Lung (tissue), 12 donors: ENCODE data around the gene TMEM238L. TPM values are rescaled to one million over a fixed set of nuclear protein-coding genes. Genes with fewer than 3 reads are reported as not detected.

Source experiments
- ATAC-seq: fragments of 200-7000 bp; cut with Tn5 transposase; one replicate; pipeline ENCODE4 v1.9.1; 2020; ENCODE audit warnings: moderate number of reproducible peaks; ENCODE audit not compliant: insufficient read depth, low FRiP score
- DNase-seq, 3 donors: peaks; one replicate each; pipeline ENCODE4 v3.0.0-alpha.2; 2013 to 2017
- H3K27ac ChIP-seq, 2 donors: one replicate each; pipeline ENCODE4 v1.5.1; 2013; ENCODE audit warnings: mild to moderate bottlenecking in 2 of 2, moderate library complexity in 2 of 2, control low read depth in 1 of 2, inconsistent platforms in 1 of 2, low read depth in 1 of 2, low read length in 1 of 2
- H3K27me3 ChIP-seq, 3 donors: one replicate each; pipeline ENCODE4 v1.5.1; 2013; ENCODE audit warnings: low read length in 2 of 3; ENCODE audit not compliant: control insufficient read depth in 3 of 3, insufficient read depth in 3 of 3
- H3K36me3 ChIP-seq, 4 donors: one replicate each; pipeline ENCODE4 v1.5.1; 2013; ENCODE audit warnings: low read length in 4 of 4, mild to moderate bottlenecking in 1 of 4, moderate library complexity in 1 of 4; ENCODE audit not compliant: control insufficient read depth in 4 of 4, insufficient read depth in 4 of 4
- H3K4me1 ChIP-seq, 5 donors: one replicate each; pipeline ENCODE4 v1.5.1; 2013; ENCODE audit warnings: low read length in 5 of 5, mild to moderate bottlenecking in 2 of 5, moderate library complexity in 1 of 5; ENCODE audit not compliant: control insufficient read depth in 5 of 5, insufficient read depth in 5 of 5
- H3K4me3 ChIP-seq: one replicate; pipeline ENCODE4 v1.5.1; 2013; ENCODE audit warnings: mild to moderate bottlenecking, control low read depth, moderate library complexity
- H3K9ac ChIP-seq, 2 donors: one replicate each; pipeline ENCODE4 v1.5.1; 2013; ENCODE audit warnings: low read length in 2 of 2, control low read depth in 1 of 2; ENCODE audit not compliant: insufficient read depth in 1 of 2
- H3K9me3 ChIP-seq, 4 donors: one replicate each; pipeline ENCODE4 v1.5.1; 2013; ENCODE audit warnings: low read length in 3 of 4, mild to moderate bottlenecking in 1 of 4, moderate library complexity in 1 of 4; ENCODE audit not compliant: control insufficient read depth in 4 of 4, insufficient read depth in 3 of 4
- CTCF ChIP-seq: IDR thresholded peaks from 2 replicates; pipeline ENCODE4 v1.5.1; 2012; ENCODE audit warnings: mild to moderate bottlenecking; ENCODE audit errors: control extremely low read depth, extremely low read depth
- WGBS, 2 donors: extraction: QIAGEN DNeasy Blood & Tissue Kit; methylation state at CpG; one replicate each; pipeline ENCODE4 v1.1.7; 2013; 5-methylcytosine and 5-hydroxymethylcytosine counted together
- polyA plus RNA-seq, 2 donors: library from polyadenylated mRNA; stranded (reverse); fragments of 200-250 nt; gene quantifications; one replicate each; pipeline ENCODE4 v1.2.1, GENCODE V29; 2013
- total RNA-seq, 2 donors: library from RNA; depleted of rRNA in 1 of 2; stranded (reverse); fragments of >200 nt in 1 of 2; gene quantifications; one replicate each; pipeline ENCODE4 v1.2.1, GENCODE V29; 2014 to 2021
- donor health status: control.
- donor health status: control.
- donor health status: Bipolar disorder and iron deficiency.
- donor health status: healthy.
- donor health status: DM: yes; HTN: yes; CAD: no.

The TMEM238L gene
- total and polyA plus RNA-seq, 4 donors = 0.05 TPM; not detected in 3

GRCh38 chr17:10751563-10751962 is 52.3 kb downstream of the TMEM238L start:
- TF ChIP-seq CTCF = no peak
- no peak overlapping the region for H3K9ac ChIP-seq
- DNase-seq = no peak
- H3K27me3 ChIP-seq = no peaks in the 10 kb centered on the region
- H3K4me1 ChIP-seq = peaks cover 0 to 9% (median 1%) of the 10 kb centered on the region in 5 donors
- no peaks in the 10 kb centered on the region for H3K36me3 ChIP-seq
- H3K9me3 ChIP-seq = no peaks in the 10 kb centered on the region
- no peak overlapping the region for H3K27ac ChIP-seq
- H3K4me3 ChIP-seq = no peak overlapping the region
- WGBS, 2 donors = 87 to 93% methylated on average over 3 of the region's 3 CpGs
- ATAC-seq = no peak

- ATAC-seq (no peak), DNase-seq (no peak)
- Histone ChIP-seq H3K9ac (no peak overlapping the region), H3K4me3 (no peak overlapping the region), H3K36me3 (no peaks in the 10 kb centered on the region), H3K9me3 (no peaks in the 10 kb centered on the region), H3K27ac (no peak overlapping the region), H3K27me3 (no peaks in the 10 kb centered on the region), H3K4me1 (peaks cover 0 to 6% (median 1%) of the 10 kb centered on the region in 5 donors)
- TF ChIP-seq CTCF = no peak
- 89 to 91% methylated on average over 4 of the region's 4 CpGs for WGBS, 2 donors
These were observed 53.7 kb downstream of the TMEM238L start for GRCh38 chr17:10750210-10750609.

DNA sequence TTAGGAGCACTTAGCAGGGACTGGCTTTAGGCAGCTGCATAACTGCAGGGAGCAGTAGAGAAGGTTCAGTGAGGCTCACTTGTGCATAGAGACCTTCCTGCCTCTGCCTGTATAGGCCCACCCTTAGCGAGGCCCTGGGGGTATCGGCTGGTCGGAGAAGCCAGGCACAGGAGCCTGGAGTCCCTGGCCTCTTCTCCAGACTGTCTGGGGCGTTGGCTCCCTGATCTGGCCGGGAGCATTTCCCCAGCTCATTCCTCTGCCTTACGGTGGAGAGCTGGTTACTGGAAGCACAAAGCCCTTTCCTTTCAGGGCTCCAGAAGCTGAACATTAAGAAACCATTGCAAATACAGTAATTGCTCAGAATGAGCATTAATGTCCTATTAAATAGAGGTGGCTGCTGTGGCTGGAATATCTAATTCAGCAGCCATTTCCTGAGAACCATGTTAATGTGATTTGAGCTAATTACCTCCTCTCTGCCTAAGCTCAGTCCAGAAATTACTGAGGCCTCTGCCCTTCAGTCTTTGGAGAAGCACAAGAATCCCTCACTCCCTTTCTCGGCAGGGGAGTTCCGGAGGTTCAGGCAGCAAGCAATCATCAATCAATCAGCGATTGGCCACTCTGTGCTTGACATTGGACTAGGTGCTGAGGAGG is 55.2 kb downstream of the TMEM238L start:
- Histone ChIP-seq H3K9me3 (no peaks in the 10 kb centered on the region), H3K27me3 (no peaks in the 10 kb centered on the region), H3K27ac (no peak overlapping the region), H3K9ac (no peak overlapping the region), H3K4me1 (no peaks in the 10 kb centered on the region), H3K4me3 (no peak overlapping the region), H3K36me3 (no peaks in the 10 kb centered on the region)
- 61 to 79% methylated on average over 9 of the region's 9 CpGs for WGBS, 2 donors
- no peak for ATAC-seq
- no peak for TF ChIP-seq CTCF
- no peak for DNase-seq

- Histone ChIP-seq H3K27me3 (peaks cover 0 to 2% (median 0%) of the 10 kb centered on the region in 3 donors), H3K9me3 (no peaks in the 10 kb centered on the region), H3K4me1 (no peaks in the 10 kb centered on the region), H3K4me3 (no peak overlapping the region), H3K36me3 (no peaks in the 10 kb centered on the region), H3K9ac (no peak overlapping the region), H3K27ac (no peak overlapping the region)
- DNase-seq = no peak
- no peak for TF ChIP-seq CTCF
- WGBS, 2 donors = 53 to 67% methylated on average over 6 of the region's 6 CpGs
- no peak for ATAC-seq
These were observed 58.7 kb downstream of the TMEM238L start for GRCh38 chr17:10745231-10745630.
